Spinal cord (tissue), 10 donors: Measurements from ENCODE around the gene THAP12. TPM values are rescaled to one million over a fixed set of nuclear protein-coding genes. Genes with fewer than 3 reads are reported as not detected.

ENCODE experiments used
- DNase-seq, 6 donors: peaks; one replicate each; pipeline versions ENCODE4 v3.0.0 to v3.0.0-alpha.2; 2013 to 2015; ENCODE audit warnings: low spot score in 6 of 6, low read depth in 4 of 6
- H3K27ac ChIP-seq: one replicate; pipeline ENCODE4 v1.5.1; 2013; ENCODE audit warnings: low read depth, low read length, control low read depth
- H3K27me3 ChIP-seq: one replicate; pipeline ENCODE4 v1.6.1; 2013; ENCODE audit warnings: low read length; ENCODE audit not compliant: control insufficient read depth, insufficient read depth
- H3K36me3 ChIP-seq: one replicate; pipeline ENCODE4 v1.6.1; 2013; ENCODE audit warnings: low read length; ENCODE audit not compliant: control insufficient read depth, insufficient read depth
- H3K4me1 ChIP-seq: one replicate; pipeline ENCODE4 v1.6.1; 2013; ENCODE audit warnings: low read length; ENCODE audit not compliant: control insufficient read depth, insufficient read depth
- H3K4me3 ChIP-seq: one replicate; pipeline ENCODE4 v1.5.1; 2013; ENCODE audit warnings: low read depth, low read length, control low read depth
- H3K9me3 ChIP-seq: one replicate; pipeline ENCODE4 v1.6.1; 2013; ENCODE audit warnings: low read length; ENCODE audit not compliant: control insufficient read depth, insufficient read depth
- WGBS: methylation state at CpG from one replicate; pipeline ENCODE4 v1.1.5; 2013; ENCODE audit warnings: missing lambda C conversion rate; ENCODE audit not compliant: insufficient coverage; 5-methylcytosine and 5-hydroxymethylcytosine counted together
- long read RNA-seq, 4 donors: transcript quantifications; one replicate each; lab custom pipeline, GENCODE V29; 2026
- polyA plus RNA-seq, 2 donors: library from polyadenylated mRNA; unstranded; fragments of 120-200 nt; gene quantifications; one replicate each; pipeline ENCODE4 v1.2.1, GENCODE V29; 2013; ENCODE audit not compliant: insufficient read length in 2 of 2
- total RNA-seq, 2 donors: library from RNA; depleted of rRNA in 1 of 2; stranded (reverse); fragments of 120-200 nt in 1 of 2; fragments of >200 nt in 1 of 2; gene quantifications; one replicate each; pipeline versions ENCODE4 v1.2.3 to v1.2.4, GENCODE V29; 2013 to 2014
- donor health status: healthy.

The THAP12 gene, protein sequence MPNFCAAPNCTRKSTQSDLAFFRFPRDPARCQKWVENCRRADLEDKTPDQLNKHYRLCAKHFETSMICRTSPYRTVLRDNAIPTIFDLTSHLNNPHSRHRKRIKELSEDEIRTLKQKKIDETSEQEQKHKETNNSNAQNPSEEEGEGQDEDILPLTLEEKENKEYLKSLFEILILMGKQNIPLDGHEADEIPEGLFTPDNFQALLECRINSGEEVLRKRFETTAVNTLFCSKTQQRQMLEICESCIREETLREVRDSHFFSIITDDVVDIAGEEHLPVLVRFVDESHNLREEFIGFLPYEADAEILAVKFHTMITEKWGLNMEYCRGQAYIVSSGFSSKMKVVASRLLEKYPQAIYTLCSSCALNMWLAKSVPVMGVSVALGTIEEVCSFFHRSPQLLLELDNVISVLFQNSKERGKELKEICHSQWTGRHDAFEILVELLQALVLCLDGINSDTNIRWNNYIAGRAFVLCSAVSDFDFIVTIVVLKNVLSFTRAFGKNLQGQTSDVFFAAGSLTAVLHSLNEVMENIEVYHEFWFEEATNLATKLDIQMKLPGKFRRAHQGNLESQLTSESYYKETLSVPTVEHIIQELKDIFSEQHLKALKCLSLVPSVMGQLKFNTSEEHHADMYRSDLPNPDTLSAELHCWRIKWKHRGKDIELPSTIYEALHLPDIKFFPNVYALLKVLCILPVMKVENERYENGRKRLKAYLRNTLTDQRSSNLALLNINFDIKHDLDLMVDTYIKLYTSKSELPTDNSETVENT
- total RNA-seq (10 to 100 TPM; 66.1 to 68.4 TPM), polyA plus RNA-seq (10 to 100 TPM; 44.1 to 60.2 TPM)
- long read RNA-seq, donor 1, transcript THAP12-201 (5 exons, 3,300 nt), result major isoform, 11 of 16 reads
- long read RNA-seq, donor 1, partial matches to known transcripts, result 0 of 16 reads
- long read RNA-seq, donor 1, other reads (novel, unspliced or antisense), result 0 of 16 reads
- long read RNA-seq, donor 2, partial matches to known transcripts, result 0 of 4 reads
- long read RNA-seq, donor 2, other reads (novel, unspliced or antisense), result 0 of 4 reads
- long read RNA-seq, donor 3, transcript THAP12-201 (5 exons, 3,300 nt), result major isoform, 7 of 16 reads
- long read RNA-seq, donor 3, partial matches to known transcripts, result 6 of 16 reads
- long read RNA-seq, donor 3, other reads (novel, unspliced or antisense), result 0 of 16 reads
- long read RNA-seq, donor 4, full-length matches to known transcripts, result 25 of 59 reads
- long read RNA-seq, donor 4, partial matches to known transcripts, result 34 of 59 reads
- long read RNA-seq, donor 4, other reads (novel, unspliced or antisense), result 0 of 59 reads

DNA sequence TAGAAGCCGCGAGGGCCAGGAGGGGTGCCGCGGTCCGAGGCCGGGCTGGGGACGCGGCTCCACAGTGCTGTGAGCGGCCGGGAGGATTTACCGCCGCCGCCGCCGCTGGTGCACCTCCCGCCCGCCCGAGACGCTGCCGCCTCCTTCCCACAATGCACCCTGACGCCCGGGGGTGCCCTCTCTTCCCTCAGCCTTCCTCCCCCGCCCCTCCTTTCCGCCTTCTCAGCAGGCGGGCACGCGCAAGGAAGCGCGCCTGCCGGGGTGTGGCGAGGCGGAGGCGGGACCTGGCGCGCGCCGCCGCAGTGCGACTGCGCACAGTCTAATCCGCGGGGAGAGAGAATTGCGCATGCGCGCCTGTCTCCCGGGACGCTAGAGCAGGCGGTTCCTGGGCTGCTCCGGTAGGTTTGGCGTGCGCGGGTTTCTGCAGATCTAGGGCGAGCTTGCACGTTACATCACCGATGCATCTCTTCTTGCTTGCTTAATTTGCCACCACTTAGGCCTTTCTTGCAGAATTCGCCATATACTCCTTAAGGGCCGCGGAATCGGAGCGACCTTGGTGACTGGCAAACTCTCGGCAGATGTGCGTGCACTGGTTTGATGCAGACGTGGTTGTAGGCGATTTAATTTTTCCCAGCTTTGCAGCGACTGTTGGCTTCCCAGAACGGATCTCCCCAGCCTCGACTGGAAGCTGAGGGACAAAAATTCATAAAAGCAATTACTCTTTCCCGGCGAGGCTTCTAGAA, at the start of gene THAP12, which contains the start of gene GVQW3:
THAP12 (minus strand) TSS at position 156 of the 743 bp plus-strand sequence. CDS start 296 bp downstream, outside the sequence.
GVQW3 (plus strand) TSS at position 347 of the 743 bp plus-strand sequence. CDS start 506 bp downstream, outside the sequence.
- peak within 1 kb of the TSS; percentile 58 for H3K27ac ChIP-seq

DNA sequence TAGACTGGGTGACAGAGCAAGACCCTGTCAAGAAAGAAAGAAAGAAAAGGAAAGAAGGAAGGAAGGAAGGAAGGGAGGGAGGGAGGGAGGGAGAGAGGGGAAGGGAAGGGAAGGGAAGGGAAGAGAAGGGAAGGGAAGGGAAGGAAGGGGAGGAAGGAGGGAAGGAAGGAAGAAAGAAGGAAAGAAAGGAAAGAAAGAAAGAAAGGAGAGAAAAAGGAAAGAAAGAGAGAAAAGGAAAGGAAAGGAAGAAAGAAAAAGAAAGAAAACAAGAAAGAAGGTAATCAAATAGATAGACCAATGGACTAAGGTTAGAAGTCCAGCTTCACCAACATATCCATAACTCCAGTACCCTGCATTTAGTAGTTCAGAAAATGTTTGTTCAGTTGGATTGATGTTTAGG, 45.7 kb upstream of the THAP12 start:
- Histone ChIP-seq H3K27ac (no peak overlapping the region), H3K27me3 (no peaks in the 10 kb centered on the region), H3K9me3 (no peaks in the 10 kb centered on the region), H3K36me3 (no peaks in the 10 kb centered on the region), H3K4me3 (no peak overlapping the region), H3K4me1 (no peaks in the 10 kb centered on the region)
- DNase-seq, result no peak

More for the DNA sequence above, at the start of gene THAP12, which contains the start of gene GVQW3:
- WGBS, result under 1% methylated on average over 69 of the region's 69 CpGs
- H3K9me3 ChIP-seq, result no peaks in the 10 kb centered on the region
- peak; percentile 95 to 100 (median 98) for DNase-seq
- no peaks in the 10 kb centered on the region for H3K27me3 ChIP-seq
- peak within 1 kb of the TSS; percentile 87 for H3K4me3 ChIP-seq
- no peaks in the 10 kb centered on the region for H3K36me3 ChIP-seq
- H3K4me1 ChIP-seq, result peaks cover 28% of the 10 kb centered on the region

GRCh38 chr11:76424891-76425290, 44.0 kb upstream of the THAP12 start:
- DNase-seq, result no peak
- Histone ChIP-seq H3K27ac (no peak overlapping the region), H3K27me3 (no peaks in the 10 kb centered on the region), H3K36me3 (no peaks in the 10 kb centered on the region), H3K4me1 (no peaks in the 10 kb centered on the region), H3K9me3 (no peaks in the 10 kb centered on the region), H3K4me3 (no peak overlapping the region)
- 83% methylated on average over 2 of the region's 2 CpGs for WGBS

- no peaks in the 10 kb centered on the region for H3K27me3 ChIP-seq
- no peaks in the 10 kb centered on the region for H3K9me3 ChIP-seq
- no peak overlapping the region for H3K27ac ChIP-seq
- no peak overlapping the region for H3K4me3 ChIP-seq
- 77% methylated on average over 3 of the region's 3 CpGs for WGBS
- no peaks in the 10 kb centered on the region for H3K36me3 ChIP-seq
- no peaks in the 10 kb centered on the region for H3K4me1 ChIP-seq
- no peak for DNase-seq
Measured at GRCh38 chr11:76424379-76424778, 43.4 kb upstream of the THAP12 start.

GRCh38 chr11:76419896-76420295, 39.0 kb upstream of the THAP12 start:
- Histone ChIP-seq H3K27me3 (no peaks in the 10 kb centered on the region), H3K36me3 (no peaks in the 10 kb centered on the region), H3K9me3 (no peaks in the 10 kb centered on the region), H3K4me3 (no peak overlapping the region), H3K27ac (no peak overlapping the region), H3K4me1 (no peaks in the 10 kb centered on the region)
- DNase-seq, result no peak
- WGBS, result no CpG with 5 or more reads among the region's 3 CpGs

- no peaks in the 10 kb centered on the region for H3K27me3 ChIP-seq
- peaks cover 4% of the 10 kb centered on the region for H3K4me1 ChIP-seq
- H3K4me3 ChIP-seq, result no peak overlapping the region
- H3K9me3 ChIP-seq, result no peaks in the 10 kb centered on the region
- H3K36me3 ChIP-seq, result no peaks in the 10 kb centered on the region
- H3K27ac ChIP-seq, result no peak overlapping the region
- no peak for DNase-seq
Measured at GRCh38 chr11:76415073-76415472, 34.1 kb upstream of the THAP12 start.

DNA sequence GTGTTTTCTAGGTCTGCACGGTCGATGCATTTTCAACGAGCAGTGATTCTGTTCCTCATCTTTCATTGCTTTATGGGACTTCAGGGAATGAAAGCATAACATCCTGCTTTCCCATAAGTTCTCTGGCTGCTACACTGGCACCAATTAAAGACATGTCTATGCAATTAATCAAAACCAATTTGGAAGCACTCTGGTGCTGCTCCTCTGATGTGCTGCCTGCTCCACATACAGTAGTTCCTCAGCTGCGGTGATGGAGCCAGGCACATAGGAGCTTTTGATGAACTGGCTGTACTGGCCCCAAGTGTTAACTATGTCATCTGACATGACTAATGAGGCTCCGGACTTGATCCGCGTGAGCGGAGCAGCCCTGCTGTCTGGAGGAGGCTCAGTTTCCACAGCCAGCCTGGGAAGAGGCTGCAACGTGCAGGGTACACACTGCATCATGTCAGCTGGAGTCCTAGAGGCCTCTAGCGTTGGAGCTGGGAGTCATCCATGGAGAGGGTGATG, 30.0 kb upstream of the THAP12 start:
- H3K36me3 ChIP-seq, result no peaks in the 10 kb centered on the region
- peak in 2 of 6 donors; percentile 27 to 76 for DNase-seq
- H3K27me3 ChIP-seq, result no peaks in the 10 kb centered on the region
- H3K27ac ChIP-seq, result no peak overlapping the region
- no peaks in the 10 kb centered on the region for H3K9me3 ChIP-seq
- WGBS, result 61% methylated on average over 10 of the region's 10 CpGs
- no peak overlapping the region for H3K4me3 ChIP-seq
- H3K4me1 ChIP-seq, result peaks cover 4% of the 10 kb centered on the region

DNA sequence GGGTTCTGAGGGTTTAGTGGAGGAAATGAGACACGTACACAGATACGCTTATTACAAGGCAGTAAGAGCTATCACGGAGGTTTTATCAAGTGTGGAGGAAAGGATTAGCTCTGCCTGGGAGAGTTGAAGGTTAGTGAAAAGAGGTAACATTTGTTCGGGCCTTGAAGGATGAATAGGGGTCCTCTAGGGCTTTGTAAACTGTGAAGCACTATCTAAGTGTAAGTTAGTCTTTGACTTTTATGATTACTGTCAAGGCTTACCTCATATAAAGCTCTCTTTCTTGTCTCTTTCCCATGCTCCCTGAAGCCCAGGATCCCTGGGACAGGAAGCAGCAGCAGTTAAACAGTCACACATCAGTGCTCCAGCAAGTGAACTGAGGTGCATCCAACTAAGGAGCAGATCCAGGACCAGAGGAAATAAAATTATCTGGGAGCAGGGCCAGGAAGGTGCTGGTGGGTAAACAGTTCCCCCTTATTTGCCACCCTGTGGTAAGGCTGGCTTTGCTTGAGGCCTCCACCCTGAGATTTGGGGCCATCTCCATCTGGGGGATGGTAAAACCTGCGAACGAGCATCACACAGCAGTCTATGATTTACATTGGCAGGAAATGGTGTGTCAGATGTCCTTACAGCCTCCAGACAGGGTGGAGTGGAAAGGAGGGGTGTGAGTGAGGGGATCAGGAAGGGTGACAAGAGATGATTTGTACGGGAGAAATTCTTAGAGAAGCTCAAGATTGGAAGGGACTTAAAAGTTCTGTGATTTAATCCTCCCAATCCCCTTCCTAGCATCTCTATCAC, 27.4 kb upstream of the THAP12 start:
- Histone ChIP-seq H3K27me3 (no peaks in the 10 kb centered on the region), H3K36me3 (no peaks in the 10 kb centered on the region), H3K9me3 (no peaks in the 10 kb centered on the region), H3K27ac (no peak overlapping the region), H3K4me1 (peaks cover 4% of the 10 kb centered on the region), H3K4me3 (no peak overlapping the region)
- 42% methylated on average over 6 of the region's 7 CpGs for WGBS
- DNase-seq, result peak in 2 of 6 donors; percentile 35 to 49
